ENCODE results near the gene NACC2. TPM values are rescaled to one million over a fixed set of nuclear protein-coding genes. Genes with fewer than 3 reads are reported as not detected.

The NACC2 gene
- total RNA-seq, 4 donors from 2014 or later = 71.4 to 209 (median 110) TPM

GRCh38 chr9:136089697-136090045 is 5.4 kb downstream of the NACC2 start:
- TF ChIP-seq POLR2A (IDR thresholded peaks at IDR 0.05) (no peak), EP300 (IDR thresholded peaks at IDR 0.05) (no peak), CTCF (IDR thresholded peaks at IDR 0.05) (peak in 3 of 4 experiments; percentile 38 to 48 (median 47))
- H3K4me3 ChIP-seq = peak overlapping the region in 1 of 2 donors; percentile 39
- ATAC-seq = no peak
- H3K36me3 ChIP-seq = peaks cover 0 to 12% of the 10 kb centered on the region in 2 donors
- peak overlapping the region; percentile 84 to 100 (median 96) for H3K27ac ChIP-seq
- 7 to 12% methylated on average over 3 of the region's 3 CpGs for WGBS, 2 donors (ENCODE audit: low coverage in 1 of 2)
- H3K27me3 ChIP-seq = no peaks in the 10 kb centered on the region
- no peaks in the 10 kb centered on the region for H3K9me3 ChIP-seq
- peaks cover 9 to 94% (median 78%) of the 10 kb centered on the region in 3 donors for H3K4me1 ChIP-seq

GRCh38 chr9:136088939-136089696 is 6.0 kb downstream of the NACC2 start:
- no peak for ATAC-seq
- Histone ChIP-seq H3K4me1 (peaks cover 9 to 100% (median 78%) of the 10 kb centered on the region in 3 donors), H3K4me3 (peak overlapping the region in 1 of 2 donors; percentile 39), H3K27me3 (no peaks in the 10 kb centered on the region), H3K36me3 (peaks cover 0 to 13% of the 10 kb centered on the region in 2 donors), H3K27ac (peak overlapping the region; percentile 79 to 100 (median 96)), H3K9me3 (no peaks in the 10 kb centered on the region)
- TF ChIP-seq CTCF (IDR thresholded peaks at IDR 0.05) (no peak), POLR2AphosphoS5 (IDR thresholded peaks at IDR 0.05) (peak; percentile 24), POLR2A (IDR thresholded peaks at IDR 0.05) (no peak), EP300 (IDR thresholded peaks at IDR 0.05) (no peak)
- WGBS, 2 donors (ENCODE audit: low coverage in 1 of 2) = 26 to 80% methylated on average over 5 to 6 of the region's 22 CpGs

- peak overlapping the region in 1 of 2 donors; percentile 39 for H3K4me3 ChIP-seq
- no peak for ATAC-seq
- peak overlapping the region; percentile 22 to 100 (median 96) for H3K27ac ChIP-seq
- TF ChIP-seq CTCF (IDR thresholded peaks at IDR 0.05) (no peak), POLR2AphosphoS5 (IDR thresholded peaks at IDR 0.05) (no peak), POLR2A (IDR thresholded peaks at IDR 0.05) (no peak), EP300 (IDR thresholded peaks at IDR 0.05) (no peak)
- WGBS, 2 donors (ENCODE audit: low coverage in 1 of 2) = 20% methylated on average over 1 of the region's 15 CpGs; no CpG with 5 or more reads in 1 of the 2 donors
- H3K9me3 ChIP-seq = no peaks in the 10 kb centered on the region
- H3K36me3 ChIP-seq = peaks cover 0 to 20% of the 10 kb centered on the region in 2 donors
- no peaks in the 10 kb centered on the region for H3K27me3 ChIP-seq
- peaks cover 9 to 100% (median 75%) of the 10 kb centered on the region in 3 donors for H3K4me1 ChIP-seq
These were observed 6.6 kb downstream of the NACC2 start for GRCh38 chr9:136088481-136088938.

GRCh38 chr9:136087741-136088480 is 7.2 kb downstream of the NACC2 start:
- Histone ChIP-seq H3K36me3 (peaks cover 0 to 25% of the 10 kb centered on the region in 2 donors), H3K4me3 (peak overlapping the region in 1 of 2 donors; percentile 39), H3K9me3 (no peaks in the 10 kb centered on the region), H3K27ac (peak overlapping the region; percentile 22 to 100 (median 96)), H3K27me3 (no peaks in the 10 kb centered on the region), H3K4me1 (peaks cover 9 to 100% (median 75%) of the 10 kb centered on the region in 3 donors)
- no peak for TF ChIP-seq CTCF (IDR thresholded peaks at IDR 0.05)
- no peak for TF ChIP-seq POLR2AphosphoS5 (IDR thresholded peaks at IDR 0.05)
- no peak for TF ChIP-seq EP300 (IDR thresholded peaks at IDR 0.05)
- TF ChIP-seq POLR2A (IDR thresholded peaks at IDR 0.05) = no peak
- 60% methylated on average over 1 of the region's 24 CpGs; no CpG with 5 or more reads in 1 of the 2 donors for WGBS, 2 donors (ENCODE audit: low coverage in 1 of 2)
- no peak for ATAC-seq

Measured in gastroesophageal sphincter (tissue), 4 donors.